Left hindlimb (tissue), 1 donor: Measurements from ENCODE around the gene HSPG2.
"Not testable (repeated sequence)": the region's sequence is repeated elsewhere in the genome, so short reads cannot be mapped to it uniquely, and the experiment has no call there.

ENCODE experiments used
- DNase-seq: peaks from one replicate; pipeline ENCODE4 v3.0.0-alpha.2; 2018

HSPG2 gene

DNA sequence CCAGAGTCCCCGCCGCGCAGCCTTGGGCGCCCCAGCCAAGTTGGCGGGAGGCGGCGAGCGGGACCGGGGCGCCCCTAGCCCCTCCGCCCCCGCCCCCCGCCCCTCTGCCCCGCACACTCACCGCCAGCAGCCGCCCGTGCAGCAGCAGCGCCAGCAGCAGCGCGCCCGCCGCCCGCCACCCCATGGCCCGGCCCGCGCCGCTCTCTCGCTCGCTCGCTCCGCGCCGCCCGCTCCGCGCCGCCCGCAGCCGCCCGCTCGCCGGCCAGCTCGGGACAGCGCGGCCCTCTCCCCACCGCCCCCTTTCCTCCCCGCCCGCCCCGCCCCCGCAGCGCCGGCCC is at the start of gene HSPG2:
HSPG2 (minus strand) TSS at position 277 of the 338 bp plus-strand sequence; CDS start at position 184, 93 bp downstream.
- DNase-seq = no peak

DNA sequence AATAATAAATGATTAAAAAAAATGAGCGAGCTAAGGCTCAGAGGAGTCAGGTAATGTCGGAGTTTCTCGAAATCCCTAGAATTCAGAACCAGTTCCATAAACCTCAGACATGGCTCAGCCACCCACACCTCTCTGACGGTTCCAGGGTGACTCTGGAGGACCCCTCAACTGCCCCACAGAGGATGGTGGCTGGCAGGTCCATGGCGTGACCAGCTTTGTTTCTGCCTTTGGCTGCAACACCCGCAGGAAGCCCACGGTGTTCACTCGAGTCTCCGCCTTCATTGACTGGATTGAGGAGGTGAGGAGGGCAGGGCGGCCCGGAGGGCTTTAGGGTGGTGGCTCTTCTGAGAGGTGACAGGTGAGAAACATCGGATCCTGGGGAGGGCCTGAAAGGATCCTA is 49.3 kb upstream of the HSPG2 start:
- DNase-seq = not testable (repeated sequence)

GRCh38 chr1:21985893-21986292 is 48.8 kb upstream of the HSPG2 start:
- DNase-seq = not testable (repeated sequence)

- not testable (repeated sequence) for DNase-seq
Observed at GRCh38 chr1:21983539-21983938, 46.4 kb upstream of the HSPG2 start.

DNA sequence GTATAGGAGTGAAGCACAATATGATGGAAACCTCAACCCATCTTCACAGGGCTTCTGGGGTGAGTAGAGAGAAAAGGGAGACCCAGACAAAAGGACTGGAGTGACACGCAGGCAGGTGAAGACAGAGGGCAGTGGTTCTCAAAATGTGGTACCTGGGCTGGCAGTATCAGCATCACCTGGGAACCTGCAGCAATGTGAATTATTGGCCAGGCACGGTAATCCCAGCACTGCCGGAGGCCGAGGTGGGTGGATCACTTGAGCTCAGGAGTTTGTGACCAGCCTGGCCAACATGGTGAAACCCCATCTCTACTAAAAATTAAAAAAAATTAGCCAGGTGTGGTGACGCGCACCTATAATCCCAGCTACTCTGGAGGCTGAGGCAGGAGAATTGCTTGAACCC is 45.0 kb upstream of the HSPG2 start:
- not testable (repeated sequence) for DNase-seq

DNA sequence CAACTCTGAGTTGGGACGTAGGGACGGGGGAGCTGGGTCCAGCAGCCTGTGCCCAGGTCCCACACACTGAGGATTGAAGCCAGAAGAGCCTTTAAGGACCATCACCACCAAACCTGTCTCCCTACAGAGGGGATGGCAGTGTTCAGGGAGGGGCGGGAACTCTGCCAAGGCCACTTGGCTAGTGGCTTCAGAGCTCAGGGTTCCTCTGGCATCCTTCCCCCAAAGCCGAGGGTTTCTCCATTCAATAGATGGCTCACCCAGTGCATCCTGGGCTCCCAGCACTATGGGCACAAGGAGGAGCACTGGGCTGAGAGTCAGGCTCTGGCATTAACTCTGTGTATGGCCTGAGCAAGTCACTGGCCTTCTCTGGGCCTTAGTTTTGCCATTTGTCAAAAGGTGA is 44.1 kb upstream of the HSPG2 start:
- not testable (repeated sequence) for DNase-seq

DNA sequence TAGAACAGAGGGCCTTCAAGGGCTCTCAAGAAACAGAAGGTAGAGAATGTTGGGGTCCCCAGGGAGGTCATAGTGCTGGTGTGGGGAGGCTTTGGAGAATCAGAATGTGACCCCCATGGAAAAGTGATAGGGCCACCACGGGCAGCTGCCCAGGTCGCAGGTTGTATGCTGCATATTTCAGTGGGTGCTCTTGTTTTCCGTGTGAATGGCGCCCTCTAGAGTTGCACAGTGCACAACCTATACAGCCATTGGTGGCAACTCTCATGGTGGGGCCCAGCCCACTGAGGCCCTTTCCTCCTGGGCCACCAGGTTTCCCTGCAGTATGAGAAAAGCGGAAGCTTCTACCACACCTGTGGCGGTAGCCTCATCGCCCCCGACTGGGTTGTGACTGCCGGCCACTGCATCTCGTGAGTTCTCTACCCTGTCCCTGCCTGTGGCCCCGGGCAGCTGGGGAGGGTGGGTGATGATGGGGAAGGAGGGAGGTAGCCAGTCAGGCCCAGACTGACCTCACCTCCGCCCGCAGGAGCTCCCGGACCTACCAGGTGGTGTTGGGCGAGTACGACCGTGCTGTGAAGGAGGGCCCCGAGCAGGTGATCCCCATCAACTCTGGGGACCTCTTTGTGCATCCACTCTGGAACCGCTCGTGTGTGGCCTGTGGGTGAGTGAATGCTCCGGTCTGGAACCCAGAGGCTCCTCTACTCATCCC is 43.6 kb upstream of the HSPG2 start:
- not testable (repeated sequence) for DNase-seq

GRCh38 chr1:21978209-21978608 is 41.1 kb upstream of the HSPG2 start:
- not testable (repeated sequence) for DNase-seq

DNA sequence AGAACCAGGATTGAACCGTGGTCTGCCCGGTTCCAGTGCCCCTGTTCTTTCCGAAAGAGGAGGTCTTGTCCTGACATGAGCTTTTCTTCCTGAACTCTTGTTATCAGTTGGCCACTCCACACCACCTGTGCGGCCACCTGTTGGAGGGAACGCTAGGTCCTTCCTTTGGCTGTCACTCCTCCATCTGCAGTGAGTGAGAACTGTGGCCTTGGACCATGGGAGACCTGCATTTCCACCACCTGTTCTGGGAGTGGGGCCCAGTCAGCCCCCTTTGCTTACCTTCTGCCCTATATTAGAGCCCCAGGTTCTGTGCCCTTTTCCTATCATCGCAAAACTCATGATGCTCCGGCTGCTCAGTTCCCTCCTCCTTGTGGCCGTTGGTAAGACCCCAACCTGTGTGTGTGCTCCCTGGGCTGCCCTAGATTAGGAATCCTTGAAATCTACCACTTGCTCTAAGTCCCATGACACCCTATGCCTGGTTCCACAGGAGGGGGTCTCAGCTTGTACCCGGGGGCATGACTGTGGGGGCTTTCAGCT is 39.7 kb upstream of the HSPG2 start, which contains the start of gene CELA3B:
CELA3B (plus strand) TSS at position 320 of the 537 bp plus-strand sequence; CDS start at position 338, 18 bp downstream.
- not testable (repeated sequence) for DNase-seq

GRCh38 chr1:21975296-21975695 is 38.2 kb upstream of the HSPG2 start:
- DNase-seq = not testable (repeated sequence)

- not testable (repeated sequence) for DNase-seq
Observed at GRCh38 chr1:21974699-21975098, 37.6 kb upstream of the HSPG2 start.

DNA sequence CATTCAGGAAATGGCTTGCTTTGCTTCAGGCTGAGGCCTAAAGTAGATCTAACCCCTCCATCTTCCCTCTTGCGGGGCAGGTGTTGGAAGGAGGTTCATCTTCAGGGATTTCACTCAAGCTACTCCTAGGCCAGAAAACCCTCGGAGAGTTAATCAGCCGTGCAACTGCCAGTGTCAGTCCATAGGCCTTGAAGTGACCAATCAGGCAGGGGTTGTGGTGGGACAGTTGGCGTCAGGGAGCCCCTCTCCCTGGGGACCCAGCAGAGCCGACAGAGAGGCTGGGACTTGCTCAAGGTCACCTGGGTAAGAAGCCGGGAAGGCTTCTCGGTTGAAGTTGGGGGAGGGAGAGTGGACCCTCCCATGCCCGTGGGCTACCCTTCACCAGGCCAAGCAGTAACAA is 36.8 kb upstream of the HSPG2 start:
- not testable (repeated sequence) for DNase-seq

DNA sequence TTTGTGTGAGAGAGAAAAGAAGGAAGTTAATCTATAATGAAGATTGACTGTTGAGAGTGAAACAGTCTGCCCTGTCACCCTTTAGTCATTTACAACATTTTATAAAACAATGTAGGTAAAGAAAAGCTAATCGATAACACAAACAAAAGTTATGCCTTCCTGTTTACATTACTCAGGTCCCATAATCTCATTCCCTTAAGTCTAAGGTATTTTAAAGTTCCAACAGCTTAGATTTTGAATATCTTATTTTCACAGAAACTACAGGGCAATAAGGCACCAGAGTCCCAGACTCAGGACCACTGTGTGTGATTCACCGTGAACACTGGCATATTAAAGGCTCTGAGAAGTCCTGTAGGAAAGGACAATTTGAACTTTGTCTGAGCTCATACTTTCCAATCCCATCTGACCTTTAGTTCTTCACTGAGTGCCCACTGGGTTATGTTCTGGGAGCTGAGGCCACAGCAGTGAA is 35.9 kb upstream of the HSPG2 start:
- not testable (repeated sequence) for DNase-seq

DNA sequence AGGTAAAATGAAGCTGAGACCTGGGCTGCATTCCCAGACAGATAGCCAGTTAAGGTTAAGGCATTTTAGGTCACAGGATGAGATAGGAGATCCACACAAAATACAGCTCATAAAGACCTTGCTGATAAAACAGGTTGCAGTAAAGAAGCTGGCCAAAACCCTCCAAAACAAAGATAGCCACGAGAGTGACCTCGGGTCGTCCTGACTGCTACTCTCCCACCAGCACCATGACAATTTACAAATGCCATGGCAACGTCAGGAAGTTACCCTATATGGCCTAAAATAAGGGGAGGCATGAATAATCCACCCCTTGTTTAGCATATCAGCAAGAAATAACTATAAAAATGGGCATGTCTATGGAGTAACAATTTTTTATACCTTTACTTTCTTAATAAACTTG is 33.4 kb upstream of the HSPG2 start:
- DNase-seq = not testable (repeated sequence)

DNA sequence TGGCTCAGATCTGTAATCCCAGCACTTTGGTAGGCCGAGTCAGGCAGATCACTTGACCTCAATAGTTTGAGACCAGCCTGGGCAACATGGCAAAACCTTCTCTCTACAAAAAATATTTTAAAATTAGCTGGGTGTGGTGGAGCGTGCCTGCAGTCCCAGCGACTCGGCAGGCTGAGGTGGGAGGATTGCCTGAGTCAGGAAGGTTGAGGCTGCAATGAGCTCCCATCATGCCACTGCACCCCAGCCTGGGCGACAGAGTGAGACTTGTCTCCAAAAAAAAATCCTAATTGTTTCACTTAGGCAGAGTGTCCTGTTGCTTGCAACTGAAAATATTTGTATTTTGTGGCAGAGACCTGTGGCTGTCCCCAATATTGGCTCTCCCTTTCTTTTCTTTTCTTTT is 32.0 kb upstream of the HSPG2 start:
- DNase-seq = not testable (repeated sequence)

DNA sequence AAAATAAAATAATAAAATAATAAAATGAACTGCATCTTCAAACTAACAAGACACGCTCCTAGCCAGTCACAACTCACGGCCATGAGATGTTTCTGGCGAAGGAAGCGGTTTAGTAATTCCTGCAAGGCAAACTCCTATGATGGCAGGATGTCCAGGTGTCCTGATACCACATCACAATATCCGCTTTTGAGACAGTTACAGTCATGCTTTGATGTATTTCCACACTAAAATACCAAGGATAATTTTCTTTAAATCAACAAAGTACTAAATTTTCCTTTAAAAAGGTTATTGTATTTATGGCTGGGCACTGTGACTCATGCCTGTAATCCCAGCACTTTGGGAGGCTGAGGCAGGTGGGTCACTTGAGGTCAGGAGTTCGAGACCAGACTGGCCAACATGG is 30.1 kb upstream of the HSPG2 start:
- DNase-seq = not testable (repeated sequence)

DNA sequence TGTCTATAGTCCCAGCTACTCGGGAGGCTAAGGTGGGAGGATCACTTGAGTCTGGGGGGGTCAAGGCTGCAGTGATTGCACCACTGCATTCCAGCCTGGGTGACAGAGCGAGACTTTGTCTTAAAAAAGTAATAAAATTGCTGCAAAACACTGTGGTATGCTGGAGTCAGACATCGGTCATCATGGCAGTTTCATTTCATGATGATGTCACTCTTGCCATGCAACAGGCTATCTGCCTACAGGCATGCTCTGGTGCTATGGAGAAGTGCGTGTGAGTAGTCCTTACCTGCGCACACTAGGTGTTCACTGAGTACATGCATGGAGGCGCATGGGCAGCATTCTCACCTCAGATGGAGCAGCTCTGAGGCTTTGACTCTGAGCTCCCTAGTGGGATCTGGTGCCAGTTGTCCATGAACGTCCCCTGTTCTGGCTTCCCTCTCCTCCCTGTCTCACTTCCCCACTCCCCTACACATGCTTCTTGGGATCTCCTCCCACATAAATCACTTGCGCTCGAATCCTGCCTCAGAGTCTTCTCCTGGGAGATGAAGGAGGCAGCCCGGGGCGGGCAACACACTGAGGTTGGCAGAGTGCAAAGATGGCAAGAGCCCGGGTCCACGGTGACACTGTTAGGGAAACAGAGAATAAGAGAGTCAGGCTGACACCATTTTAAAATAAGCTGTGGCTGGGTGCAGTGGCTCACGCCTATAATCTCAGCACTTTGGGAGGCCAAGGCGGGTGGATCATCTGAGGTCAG is 29.3 kb upstream of the HSPG2 start:
- DNase-seq = no peak

DNA sequence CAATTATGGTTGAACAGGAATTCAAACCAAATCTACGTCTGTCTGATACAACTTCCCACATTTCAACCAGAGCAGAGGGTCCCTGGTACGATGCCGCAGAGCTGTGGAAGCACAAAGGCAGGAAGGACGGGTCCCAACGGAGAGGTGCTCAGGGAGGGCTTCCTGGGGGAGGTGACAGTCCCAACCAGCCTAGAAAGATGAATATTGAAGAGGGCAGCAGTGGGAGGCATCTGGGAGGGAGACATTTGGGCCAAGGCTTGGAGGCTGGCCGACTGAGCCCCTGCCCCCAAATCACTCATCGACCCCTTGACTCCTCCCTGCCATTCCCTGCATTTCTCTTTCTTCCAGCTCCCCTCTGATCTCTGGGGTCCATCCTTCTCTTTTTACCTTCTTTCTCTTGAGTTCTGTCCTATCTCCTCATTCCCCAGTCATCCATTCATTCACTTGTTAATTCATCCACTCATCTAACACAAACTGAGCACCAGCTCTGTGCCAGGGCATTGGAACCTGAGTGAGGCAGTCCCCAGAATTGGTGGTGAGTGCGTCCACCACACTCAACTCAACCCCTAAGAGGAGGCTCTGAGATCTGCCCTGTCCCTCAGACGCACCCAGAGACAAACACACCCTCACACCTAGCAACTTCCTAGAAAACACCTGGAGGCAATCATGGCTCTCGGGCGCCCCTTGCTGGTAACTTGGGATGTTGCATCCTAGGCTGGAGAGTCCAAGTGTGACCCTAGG is 26.5 kb upstream of the HSPG2 start:
- peak; percentile 80 for DNase-seq

DNA sequence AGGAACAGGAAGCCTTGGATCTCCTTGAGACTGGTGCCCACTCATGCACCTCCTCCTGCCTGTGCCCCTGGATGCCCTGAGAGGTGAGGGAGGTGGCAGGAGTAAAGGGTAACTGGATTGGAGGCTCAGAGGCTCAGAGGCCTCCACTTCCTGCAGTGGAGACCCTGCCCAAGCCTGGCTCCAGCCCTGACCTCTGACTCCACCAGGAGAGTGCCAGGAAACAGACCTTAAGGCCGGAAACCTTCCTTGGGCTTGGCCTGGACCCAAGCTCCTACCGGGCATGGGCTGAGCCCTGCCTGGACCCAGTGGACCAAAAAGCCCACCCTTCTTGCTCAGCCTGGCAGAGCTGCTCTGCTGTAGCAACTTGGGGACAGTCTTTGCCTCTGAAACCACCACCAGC is 24.7 kb upstream of the HSPG2 start:
- no peak for DNase-seq

DNA sequence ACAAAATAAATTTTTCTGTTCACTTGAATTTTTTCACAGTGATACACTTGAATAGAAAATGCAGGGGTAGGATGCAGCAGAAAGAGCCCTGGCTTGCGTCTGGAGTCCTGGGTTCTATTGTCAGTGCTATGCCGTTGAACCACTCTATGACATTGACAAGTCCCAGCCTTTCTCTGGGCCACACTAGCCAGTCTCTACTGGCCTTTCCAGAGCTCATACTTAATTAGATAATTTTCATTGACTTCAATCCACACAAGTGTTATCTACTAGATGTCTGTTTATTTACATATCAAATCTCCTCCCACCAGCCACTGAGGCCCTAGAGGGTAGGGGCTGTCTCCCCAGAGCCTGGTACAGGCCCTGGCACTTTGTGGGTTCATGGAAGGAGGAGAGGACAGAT is 24.2 kb upstream of the HSPG2 start:
- DNase-seq = no peak

- DNase-seq = no peak
Observed at GRCh38 chr1:21956720-21957552, 19.8 kb upstream of the HSPG2 start.
